Activated naive CD4-positive, alpha-beta T cell treated with anti-CD3 and anti-CD28 coated beads, Interleukin-2, amount 10 ng/mL, durations not matched to agents 7 days and 5 days (primary cell): ENCODE data around the gene NPAS2.
A peak's percentile ranks its signal among the peaks of the same experiment; 100 is the strongest.

ENCODE experiments used
- CTCF ChIA-PET: fragments of 350-600 bp; sonication (Branson Sonifier 250); formaldehyde crosslinking; loops from one replicate; lab custom pipeline; 2021; ENCODE audit warnings: antibody characterized with exemption; lab: Charles Lee
- DNase-seq: peaks from one replicate; pipeline ENCODE4 v3.0.0-alpha.2; 2020
- H3K27ac Mint-ChIP-seq: one replicate; pipeline ENCODE4 v1.8.0; 2021; ENCODE audit warnings: mild to moderate bottlenecking, moderate library complexity, mixed read lengths
- H3K27me3 Mint-ChIP-seq: one replicate; pipeline ENCODE4 v1.8.0; 2021; ENCODE audit warnings: mild to moderate bottlenecking, mixed read lengths
- H3K36me3 Mint-ChIP-seq: one replicate; pipeline ENCODE4 v1.8.0; 2021; ENCODE audit warnings: mixed read lengths
- H3K4me1 Mint-ChIP-seq: one replicate; pipeline ENCODE4 v1.8.0; 2021; ENCODE audit warnings: mixed read lengths
- H3K4me3 Mint-ChIP-seq: one replicate; pipeline ENCODE4 v1.8.0; 2021; ENCODE audit warnings: mild to moderate bottlenecking, moderate library complexity, mixed read lengths
- H3K9me3 Mint-ChIP-seq: one replicate; pipeline ENCODE4 v1.8.0; 2021; ENCODE audit warnings: mixed read lengths

NPAS2 gene

DNA sequence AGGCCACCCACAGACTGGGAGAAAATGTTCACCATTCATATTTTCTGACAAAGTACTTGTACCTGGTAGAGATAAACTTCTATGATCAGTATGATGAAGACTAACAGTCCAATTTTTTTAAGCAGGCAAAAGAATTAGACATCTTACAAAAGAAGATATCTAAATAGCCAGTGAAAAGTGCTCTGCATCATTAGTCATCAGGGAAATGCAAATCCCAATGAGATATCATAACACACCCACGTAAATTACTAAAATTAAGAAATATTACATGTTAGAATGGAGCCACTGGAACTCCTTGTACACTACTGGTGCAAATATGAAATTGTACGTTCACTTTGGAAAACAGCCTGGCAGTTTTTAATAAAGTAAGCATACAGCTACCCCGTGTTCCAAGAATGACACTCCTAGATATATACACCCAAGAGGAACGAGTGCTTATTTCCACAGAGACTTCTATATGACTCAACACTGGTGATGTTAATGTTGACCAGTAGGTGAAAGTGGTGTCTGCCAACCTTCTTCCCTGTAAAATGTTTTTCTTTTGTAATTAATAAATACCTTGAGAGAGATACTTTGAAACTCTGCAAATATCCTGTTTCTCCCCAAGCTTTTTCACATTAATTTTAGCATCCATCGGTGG lies 80.3 kb downstream of the NPAS2 start:
- DNase-seq, result no peak
- H3K4me1 Mint-ChIP-seq, result peaks cover 6% of the 10 kb centered on the region
- CTCF ChIA-PET, result interaction anchor here (0.6 kb wide), 1 partner anchor 261 kb away, joined by 3 read pairs; no protein-coding TSS in a partner anchor
- H3K4me3 Mint-ChIP-seq, result no peak overlapping the region
- peaks cover 6% of the 10 kb centered on the region for H3K9me3 Mint-ChIP-seq
- no peak overlapping the region for H3K27ac Mint-ChIP-seq
- H3K27me3 Mint-ChIP-seq, result peaks cover 14% of the 10 kb centered on the region
- H3K36me3 Mint-ChIP-seq, result no peaks in the 10 kb centered on the region

DNA sequence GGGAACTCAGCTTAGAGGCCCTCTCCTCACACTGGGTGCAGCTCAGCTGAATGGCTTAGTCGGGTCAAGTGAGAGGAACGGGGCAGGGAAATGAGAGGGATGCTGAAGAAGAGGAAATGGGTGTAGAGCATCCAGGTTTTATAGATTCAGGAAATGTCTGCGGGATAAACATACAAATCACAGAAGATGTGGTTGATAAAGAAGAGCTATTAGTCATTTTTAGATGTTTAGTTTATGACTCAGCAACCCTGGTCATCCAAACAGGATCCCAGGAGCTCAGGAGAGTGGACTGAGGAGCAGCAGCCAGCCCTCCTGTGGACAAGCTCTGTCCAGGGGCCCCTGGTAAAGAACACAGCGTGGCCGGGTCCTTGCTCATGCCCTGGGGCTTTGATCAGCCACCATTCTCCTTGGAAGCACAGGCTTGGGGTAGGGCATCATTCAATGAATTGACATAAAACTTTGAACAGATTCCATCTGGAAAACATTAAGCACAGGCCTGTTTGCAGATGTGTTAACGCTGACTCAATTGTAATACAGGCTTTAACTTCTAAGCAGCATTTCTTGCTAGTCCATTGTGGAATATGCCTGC lies 83.0 kb downstream of the NPAS2 start:
- Mint-ChIP-seq H3K27me3 (peaks cover 10% of the 10 kb centered on the region), H3K9me3 (no peaks in the 10 kb centered on the region), H3K4me3 (no peak overlapping the region), H3K4me1 (peaks cover 10% of the 10 kb centered on the region), H3K36me3 (no peaks in the 10 kb centered on the region), H3K27ac (no peak overlapping the region)
- CTCF ChIA-PET, result interaction anchor here (1.1 kb wide), 1 partner anchor 16 kb away, joined by 3 read pairs; no protein-coding TSS in a partner anchor
- no peak for DNase-seq

DNA sequence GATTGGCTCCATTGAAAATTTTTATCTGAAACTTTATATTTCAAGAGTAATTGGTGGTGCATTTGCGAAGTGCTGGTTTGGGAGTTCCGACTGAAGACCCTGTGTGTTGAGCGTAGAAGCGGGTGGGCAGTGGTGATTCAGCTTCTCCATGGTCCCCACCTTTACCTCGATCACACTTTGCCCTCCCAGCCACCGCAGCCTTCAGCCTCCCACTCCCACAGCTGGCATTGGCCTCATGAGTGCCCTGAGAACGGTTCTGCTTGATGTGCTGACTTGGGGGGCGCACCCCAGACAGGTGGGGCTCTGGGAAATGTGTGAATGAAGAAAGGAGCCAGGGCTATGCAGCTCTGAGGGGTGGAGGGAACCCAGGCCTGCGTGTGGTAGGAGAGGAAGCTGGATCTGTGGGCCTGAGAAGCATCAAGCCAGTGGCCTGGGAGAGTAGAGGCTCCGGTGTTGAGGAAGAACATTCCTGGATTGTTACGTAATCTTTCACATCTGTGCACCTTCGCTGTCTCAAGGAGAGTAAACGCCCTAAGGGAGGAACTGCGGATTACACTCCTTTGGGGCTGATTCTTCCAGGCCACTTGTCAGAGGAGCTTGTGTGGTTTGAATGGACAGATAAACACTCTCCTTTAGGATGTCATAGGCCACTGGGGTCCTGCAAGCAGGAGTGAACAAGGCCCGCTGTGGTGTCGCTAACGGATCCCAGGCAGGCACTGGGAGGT lies 83.8 kb downstream of the NPAS2 start:
- H3K4me3 Mint-ChIP-seq, result no peak overlapping the region
- H3K27ac Mint-ChIP-seq, result no peak overlapping the region
- H3K27me3 Mint-ChIP-seq, result peaks cover 10% of the 10 kb centered on the region
- no peak for DNase-seq
- H3K9me3 Mint-ChIP-seq, result no peaks in the 10 kb centered on the region
- CTCF ChIA-PET, result interaction anchor here (1.1 kb wide), 1 partner anchor 15 kb away, joined by 3 read pairs; no protein-coding TSS in a partner anchor
- H3K36me3 Mint-ChIP-seq, result no peaks in the 10 kb centered on the region
- peaks cover 12% of the 10 kb centered on the region for H3K4me1 Mint-ChIP-seq

DNA sequence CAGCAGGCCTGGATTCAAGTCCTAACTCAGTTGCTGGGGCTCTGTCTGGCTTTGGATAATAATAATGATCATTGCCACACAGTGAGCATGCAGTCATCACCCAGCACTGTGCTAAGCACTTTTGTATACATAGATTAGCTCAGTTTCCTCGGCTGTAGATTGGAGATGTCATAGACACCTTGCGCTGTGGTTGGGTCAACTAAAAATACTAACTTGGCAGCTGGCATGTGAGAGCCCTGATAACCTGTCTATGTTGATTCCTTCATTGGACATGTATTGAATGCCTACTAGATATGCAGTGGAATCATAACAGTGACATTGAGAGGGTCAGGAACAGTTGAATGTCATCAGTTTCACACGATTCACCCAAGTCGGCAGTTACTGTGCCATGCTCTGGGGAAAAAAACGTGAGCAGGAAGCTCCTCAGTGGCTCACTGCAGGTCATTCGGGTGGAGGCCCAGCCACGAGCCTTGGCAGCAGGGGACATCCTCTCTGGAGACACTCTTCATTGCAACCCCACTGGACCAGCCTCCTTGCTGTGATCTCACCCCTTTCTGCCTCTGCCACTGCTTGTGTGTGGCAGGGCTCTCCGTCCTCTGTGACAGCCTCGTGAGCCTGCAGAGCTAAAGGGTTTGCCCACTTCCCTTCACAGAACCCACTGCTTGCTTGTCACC lies 85.3 kb downstream of the NPAS2 start:
- Mint-ChIP-seq H3K4me1 (peaks cover 12% of the 10 kb centered on the region), H3K9me3 (no peaks in the 10 kb centered on the region), H3K27me3 (peaks cover 12% of the 10 kb centered on the region), H3K4me3 (no peak overlapping the region), H3K27ac (no peak overlapping the region), H3K36me3 (no peaks in the 10 kb centered on the region)
- DNase-seq, result no peak
- CTCF ChIA-PET, result interaction anchor here (0.8 kb wide), 1 partner anchor 175 kb away, joined by 3 read pairs; no protein-coding TSS in a partner anchor

DNA sequence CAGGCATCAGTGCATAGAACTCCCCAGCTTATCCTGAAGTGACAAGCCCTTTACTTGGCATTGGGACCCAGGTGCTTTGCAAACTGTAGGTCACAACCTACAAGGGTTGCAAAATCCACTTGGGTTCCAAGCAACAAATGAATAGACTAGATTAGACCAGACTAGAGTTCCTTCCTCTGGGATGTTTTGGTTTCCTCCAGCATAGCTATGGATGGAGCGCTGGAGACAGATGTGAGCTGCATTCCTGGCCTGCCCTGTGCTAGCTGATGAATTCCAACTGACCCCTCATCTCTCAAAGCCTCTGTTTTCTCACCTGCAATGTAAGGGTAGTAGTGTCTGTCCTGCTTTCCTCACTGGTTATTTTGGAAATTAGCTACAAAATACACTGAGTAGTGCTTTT lies 86.2 kb downstream of the NPAS2 start:
- CTCF ChIA-PET, result interaction anchor here (0.8 kb wide), 1 partner anchor 176 kb away, joined by 3 read pairs; no protein-coding TSS in a partner anchor
- peaks cover 14% of the 10 kb centered on the region for H3K27me3 Mint-ChIP-seq
- H3K27ac Mint-ChIP-seq, result no peak overlapping the region
- H3K36me3 Mint-ChIP-seq, result no peaks in the 10 kb centered on the region
- no peak overlapping the region for H3K4me3 Mint-ChIP-seq
- peaks cover 12% of the 10 kb centered on the region for H3K4me1 Mint-ChIP-seq
- H3K9me3 Mint-ChIP-seq, result no peaks in the 10 kb centered on the region
- no peak for DNase-seq

DNA sequence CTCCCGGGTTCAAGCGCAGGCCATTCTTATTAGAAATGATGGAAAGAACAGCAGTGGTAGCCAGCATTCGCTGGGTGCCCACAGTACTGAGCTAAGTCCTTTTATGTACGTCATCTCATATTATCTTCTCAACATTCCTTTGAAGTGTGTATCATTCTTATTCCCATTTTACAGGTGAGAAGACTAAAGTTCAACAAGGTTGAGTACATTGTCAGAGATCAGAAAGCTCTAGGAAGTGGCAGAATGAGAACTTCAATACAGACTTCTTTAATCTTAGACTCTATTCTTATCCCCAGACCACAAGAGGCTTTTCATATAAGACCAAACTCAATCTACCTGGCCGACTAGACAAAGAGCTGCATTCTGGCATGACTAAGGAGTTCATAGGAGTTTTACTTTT lies 86.7 kb downstream of the NPAS2 start:
- H3K4me1 Mint-ChIP-seq, result peaks cover 12% of the 10 kb centered on the region
- no peak overlapping the region for H3K4me3 Mint-ChIP-seq
- peaks cover 13% of the 10 kb centered on the region for H3K27me3 Mint-ChIP-seq
- CTCF ChIA-PET, result no interaction called here
- no peaks in the 10 kb centered on the region for H3K9me3 Mint-ChIP-seq
- H3K36me3 Mint-ChIP-seq, result no peaks in the 10 kb centered on the region
- no peak for DNase-seq
- no peak overlapping the region for H3K27ac Mint-ChIP-seq

DNA sequence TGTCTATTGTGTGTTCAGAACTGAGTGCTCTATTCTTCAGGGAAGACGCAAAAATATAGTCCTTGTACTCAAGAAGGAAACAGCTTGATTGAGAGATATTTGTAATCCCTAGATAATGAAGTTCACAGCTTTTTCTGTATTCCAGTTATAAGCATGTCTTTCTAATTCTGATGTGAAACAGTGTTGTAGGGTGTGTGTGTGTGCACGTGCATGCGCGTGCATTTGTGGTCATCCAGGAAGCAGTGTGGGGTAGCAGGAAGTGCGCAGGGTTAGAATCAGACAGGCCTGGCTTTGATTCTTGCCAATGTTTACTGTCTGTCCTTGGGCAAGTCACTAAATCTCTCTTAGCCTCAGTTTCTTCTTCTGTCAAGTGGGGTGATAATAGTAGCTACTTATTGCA lies 87.9 kb downstream of the NPAS2 start:
- Mint-ChIP-seq H3K4me3 (no peak overlapping the region), H3K4me1 (peaks cover 6% of the 10 kb centered on the region), H3K9me3 (no peaks in the 10 kb centered on the region), H3K27me3 (peaks cover 8% of the 10 kb centered on the region), H3K27ac (no peak overlapping the region), H3K36me3 (no peaks in the 10 kb centered on the region)
- DNase-seq, result peak; percentile 27
- CTCF ChIA-PET, result interaction anchor here (0.7 kb wide), 1 partner anchor 11 kb away, joined by 3 read pairs; no protein-coding TSS in a partner anchor

DNA sequence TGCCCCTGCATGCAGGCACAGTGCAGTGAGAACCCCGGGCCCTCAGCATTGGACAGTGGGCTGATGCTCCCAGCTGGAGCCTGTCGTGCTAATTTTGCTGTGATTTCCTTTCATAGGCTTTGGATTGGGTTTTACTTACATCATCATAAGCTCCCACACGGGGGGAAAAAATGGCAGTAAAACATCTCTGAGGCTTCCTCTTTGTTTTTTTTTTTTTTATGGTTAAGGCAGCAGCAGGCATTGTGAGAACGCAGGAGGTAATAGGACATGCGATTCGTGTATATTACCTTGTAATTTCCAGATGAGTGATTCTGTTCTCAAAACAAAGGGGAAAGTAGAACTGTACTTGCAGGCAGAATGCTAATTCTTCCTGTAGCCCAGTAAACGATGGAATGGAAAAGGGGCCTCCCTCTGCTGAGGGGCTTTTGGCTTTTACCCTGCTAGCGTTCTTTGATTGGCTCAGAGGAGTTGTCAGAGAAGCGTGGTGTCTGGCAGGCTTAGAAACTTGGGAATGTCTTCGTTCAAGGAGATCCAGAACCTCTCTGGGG lies 89.7 kb downstream of the NPAS2 start:
- Mint-ChIP-seq H3K4me3 (no peak overlapping the region), H3K27me3 (peaks cover 4% of the 10 kb centered on the region), H3K9me3 (no peaks in the 10 kb centered on the region), H3K27ac (no peak overlapping the region), H3K36me3 (no peaks in the 10 kb centered on the region), H3K4me1 (peaks cover 6% of the 10 kb centered on the region)
- DNase-seq, result no peak
- CTCF ChIA-PET, result no interaction called here

DNA sequence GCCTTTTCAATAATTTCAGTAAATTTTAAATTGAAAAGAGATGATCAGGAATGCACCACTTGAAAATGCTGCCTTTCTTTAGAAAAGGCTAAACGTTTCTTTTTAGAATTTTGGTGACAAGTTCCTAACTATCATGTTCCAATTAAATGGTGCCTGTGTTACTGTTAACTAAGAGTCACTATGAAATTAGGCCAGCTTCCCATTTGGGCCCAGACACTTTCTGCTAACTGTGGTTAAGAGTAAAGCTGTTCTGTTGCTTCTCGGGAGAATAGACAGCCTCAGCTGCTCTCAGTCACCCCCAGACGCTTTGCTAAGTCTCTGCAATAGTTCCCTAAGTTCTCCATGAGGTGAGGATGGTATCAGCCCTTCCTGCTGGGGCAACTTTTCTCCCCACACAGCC lies 90.2 kb downstream of the NPAS2 start:
- Mint-ChIP-seq H3K9me3 (no peaks in the 10 kb centered on the region), H3K4me1 (peaks cover 6% of the 10 kb centered on the region), H3K4me3 (no peak overlapping the region), H3K27ac (no peak overlapping the region), H3K36me3 (no peaks in the 10 kb centered on the region), H3K27me3 (peaks cover 4% of the 10 kb centered on the region)
- DNase-seq, result no peak
- CTCF ChIA-PET, result no interaction called here

DNA sequence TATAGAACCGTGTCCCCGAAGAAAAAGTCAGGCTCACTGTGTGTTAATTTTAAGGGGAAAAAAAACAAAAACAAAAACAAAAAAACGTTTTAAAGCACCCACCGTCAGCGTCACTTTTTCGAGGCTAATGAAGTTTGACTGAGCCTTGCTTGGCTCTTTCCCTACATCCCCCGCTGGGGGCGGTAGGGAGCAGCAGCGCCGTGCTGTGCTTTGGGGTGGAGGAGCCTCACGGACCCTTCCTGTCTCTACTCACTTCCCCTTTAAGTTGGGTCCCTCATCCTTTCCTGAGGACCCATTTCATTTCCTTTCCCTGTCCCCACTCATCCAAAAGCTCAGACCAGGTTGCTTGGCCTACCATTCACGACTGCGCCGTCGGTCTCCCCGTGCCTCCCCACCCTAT lies 99.4 kb downstream of the NPAS2 start:
- peaks cover 2% of the 10 kb centered on the region for H3K36me3 Mint-ChIP-seq
- H3K4me3 Mint-ChIP-seq, result no peak overlapping the region
- no peaks in the 10 kb centered on the region for H3K9me3 Mint-ChIP-seq
- no peak overlapping the region for H3K27ac Mint-ChIP-seq
- DNase-seq, result peak; percentile 42
- no peaks in the 10 kb centered on the region for H3K27me3 Mint-ChIP-seq
- peaks cover 6% of the 10 kb centered on the region for H3K4me1 Mint-ChIP-seq
- CTCF ChIA-PET, result interaction anchor here (0.8 to 2.1 kb wide), 7 partner anchors 11 to 313 kb away, joined by 3 to 5 read pairs (median 4); no protein-coding TSS in a partner anchor

DNA sequence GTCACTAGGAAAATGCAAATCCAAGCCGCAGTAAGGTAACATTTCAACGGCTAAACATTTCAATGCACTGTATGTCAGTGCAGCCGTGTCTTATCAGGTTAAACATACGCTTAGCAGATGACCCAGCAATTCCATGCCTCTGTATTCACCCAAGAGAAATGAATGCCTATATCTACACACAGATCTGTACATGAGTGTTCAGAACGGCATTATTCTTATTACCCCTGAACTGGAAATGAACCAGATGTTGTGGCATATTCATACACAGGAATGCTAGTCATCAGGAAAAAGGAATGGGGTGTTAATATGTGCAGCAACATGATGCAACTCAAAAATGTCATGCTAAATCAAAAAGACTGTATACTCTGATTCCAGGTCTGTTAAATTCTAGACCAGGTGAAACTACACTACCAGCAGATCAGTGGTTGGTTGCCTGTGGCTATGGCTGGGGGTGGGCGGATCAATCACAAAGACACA lies 101.8 kb downstream of the NPAS2 start:
- CTCF ChIA-PET, result no interaction called here
- Mint-ChIP-seq H3K4me3 (no peak overlapping the region), H3K36me3 (peaks cover 2% of the 10 kb centered on the region), H3K27me3 (no peaks in the 10 kb centered on the region), H3K4me1 (peaks cover 17% of the 10 kb centered on the region), H3K27ac (no peak overlapping the region), H3K9me3 (no peaks in the 10 kb centered on the region)
- DNase-seq, result no peak

DNA sequence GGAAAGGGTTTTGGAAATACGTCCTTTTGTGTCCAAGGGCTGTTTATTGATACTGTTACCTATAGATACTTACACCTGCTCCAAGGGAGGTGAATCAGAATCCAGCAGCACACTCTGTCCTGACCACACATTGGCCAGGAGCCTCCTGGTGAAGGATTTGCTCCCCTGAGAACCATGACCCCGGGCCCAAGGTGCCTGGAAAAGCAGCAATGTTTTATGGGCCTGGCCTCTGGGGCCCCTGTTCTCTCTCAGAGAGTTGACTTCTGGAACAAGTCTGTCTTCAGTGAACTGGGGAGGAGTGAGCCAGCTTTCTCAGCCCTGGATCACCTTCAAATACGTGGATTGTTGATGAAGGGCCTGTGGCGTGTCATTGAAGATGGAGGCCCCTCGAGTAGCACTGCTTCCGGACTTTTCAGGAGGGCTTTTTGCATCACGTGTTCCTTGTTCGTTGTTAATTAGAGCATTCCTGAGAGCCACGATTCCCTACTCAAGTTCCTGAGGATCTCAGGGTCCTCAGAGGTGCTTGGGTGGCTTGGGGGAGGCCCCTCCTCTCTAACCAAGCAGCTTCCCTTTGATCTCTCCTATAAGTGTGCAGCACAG lies 103.6 kb downstream of the NPAS2 start:
- CTCF ChIA-PET, result no interaction called here
- no peaks in the 10 kb centered on the region for H3K27me3 Mint-ChIP-seq
- H3K27ac Mint-ChIP-seq, result peak overlapping the region; percentile 88
- H3K4me1 Mint-ChIP-seq, result peaks cover 17% of the 10 kb centered on the region
- no peaks in the 10 kb centered on the region for H3K9me3 Mint-ChIP-seq
- DNase-seq, result no peak
- H3K36me3 Mint-ChIP-seq, result peaks cover 2% of the 10 kb centered on the region
- no peak overlapping the region for H3K4me3 Mint-ChIP-seq

DNA sequence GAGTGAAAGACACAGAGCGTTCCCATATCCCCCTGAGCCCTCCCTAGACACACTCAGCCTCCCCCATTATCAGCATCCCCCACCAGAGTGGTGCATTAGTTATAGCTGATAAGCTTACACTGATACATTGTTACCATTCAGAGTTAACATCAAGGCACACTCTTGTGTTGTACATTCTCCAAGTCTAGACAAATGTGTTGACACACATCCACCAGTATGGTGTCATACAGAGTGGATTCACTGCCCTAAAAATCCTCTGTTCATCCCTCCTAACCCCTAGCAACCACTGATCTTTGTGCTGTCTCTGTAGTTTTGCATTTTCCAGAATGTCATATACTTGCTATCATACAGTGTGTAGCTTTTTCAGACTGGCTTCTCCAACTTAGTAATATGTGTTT lies 104.2 kb downstream of the NPAS2 start:
- no peak overlapping the region for H3K4me3 Mint-ChIP-seq
- no peaks in the 10 kb centered on the region for H3K9me3 Mint-ChIP-seq
- peaks cover 2% of the 10 kb centered on the region for H3K36me3 Mint-ChIP-seq
- no peaks in the 10 kb centered on the region for H3K27me3 Mint-ChIP-seq
- peaks cover 17% of the 10 kb centered on the region for H3K4me1 Mint-ChIP-seq
- H3K27ac Mint-ChIP-seq, result peak overlapping the region; percentile 88
- DNase-seq, result no peak
- CTCF ChIA-PET, result no interaction called here
